ENCODE results near the gene CCDC14.
"Not testable (repeated sequence)": the region's sequence is repeated elsewhere in the genome, so short reads cannot be mapped to it uniquely, and the experiment has no call there.

DNA sequence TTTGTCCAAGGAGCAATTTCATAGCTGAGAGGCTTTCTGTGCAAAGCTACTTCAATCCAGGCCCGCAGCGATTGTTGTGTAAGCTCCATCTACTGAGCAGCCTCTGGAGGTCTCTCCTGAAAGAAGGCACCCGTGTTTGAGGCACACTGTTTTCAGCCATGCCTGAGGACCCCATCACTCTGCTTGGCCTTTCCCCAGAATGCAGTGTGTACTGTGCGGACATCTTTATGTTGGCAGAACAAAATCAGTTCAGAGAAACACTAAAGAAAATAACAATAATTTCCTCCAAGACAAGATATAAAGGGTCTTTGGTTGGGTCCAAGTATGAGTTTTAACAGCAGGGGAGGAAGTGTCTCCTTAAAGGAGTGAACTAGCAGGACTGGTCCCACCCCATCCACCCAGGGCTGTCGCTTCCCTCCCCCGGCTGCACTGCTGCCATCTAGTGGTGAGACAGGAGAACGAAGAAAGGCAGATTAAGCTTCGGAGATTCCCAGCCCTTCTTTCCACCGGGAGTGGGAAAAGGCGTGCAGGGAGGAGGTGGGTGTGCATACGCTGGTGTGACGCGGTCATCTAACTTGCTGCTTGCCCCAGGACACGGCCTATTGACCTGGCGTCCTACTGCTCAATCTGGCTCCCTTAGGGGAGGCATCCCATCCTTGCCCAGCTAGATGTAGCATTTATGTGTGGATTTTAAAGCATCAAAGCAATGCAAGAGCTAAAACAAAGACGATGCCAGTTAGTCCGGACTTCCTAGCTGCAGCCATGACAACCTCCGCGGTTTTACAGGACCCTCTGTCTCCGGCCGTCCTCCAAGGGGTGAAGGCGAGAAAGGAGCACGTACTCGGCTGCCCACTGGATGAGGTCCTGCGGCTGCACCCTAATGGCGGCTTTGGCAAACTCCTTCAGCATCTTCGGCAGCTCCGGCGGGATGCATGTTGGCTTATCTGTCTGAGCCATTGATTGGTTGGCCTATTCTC lies 18.8 kb upstream of the CCDC14 start:
- TF ChIP-seq TCF7 (CRISPR knock-in tag; IDR thresholded peaks at IDR 0.05; ENCODE audit: low read depth); TEAD4 (CRISPR knock-in tag; IDR thresholded peaks at IDR 0.05); NR2C2 (CRISPR knock-in tag; IDR thresholded peaks at IDR 0.05); CREB1 (CRISPR knock-in tag; IDR thresholded peaks at IDR 0.05): not testable (repeated sequence)
- TF ChIP-seq, protein P1, sequence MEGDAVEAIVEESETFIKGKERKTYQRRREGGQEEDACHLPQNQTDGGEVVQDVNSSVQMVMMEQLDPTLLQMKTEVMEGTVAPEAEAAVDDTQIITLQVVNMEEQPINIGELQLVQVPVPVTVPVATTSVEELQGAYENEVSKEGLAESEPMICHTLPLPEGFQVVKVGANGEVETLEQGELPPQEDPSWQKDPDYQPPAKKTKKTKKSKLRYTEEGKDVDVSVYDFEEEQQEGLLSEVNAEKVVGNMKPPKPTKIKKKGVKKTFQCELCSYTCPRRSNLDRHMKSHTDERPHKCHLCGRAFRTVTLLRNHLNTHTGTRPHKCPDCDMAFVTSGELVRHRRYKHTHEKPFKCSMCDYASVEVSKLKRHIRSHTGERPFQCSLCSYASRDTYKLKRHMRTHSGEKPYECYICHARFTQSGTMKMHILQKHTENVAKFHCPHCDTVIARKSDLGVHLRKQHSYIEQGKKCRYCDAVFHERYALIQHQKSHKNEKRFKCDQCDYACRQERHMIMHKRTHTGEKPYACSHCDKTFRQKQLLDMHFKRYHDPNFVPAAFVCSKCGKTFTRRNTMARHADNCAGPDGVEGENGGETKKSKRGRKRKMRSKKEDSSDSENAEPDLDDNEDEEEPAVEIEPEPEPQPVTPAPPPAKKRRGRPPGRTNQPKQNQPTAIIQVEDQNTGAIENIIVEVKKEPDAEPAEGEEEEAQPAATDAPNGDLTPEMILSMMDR (IDR thresholded peaks at IDR 0.05): peak; percentile 55
- TF ChIP-seq, protein P2, sequence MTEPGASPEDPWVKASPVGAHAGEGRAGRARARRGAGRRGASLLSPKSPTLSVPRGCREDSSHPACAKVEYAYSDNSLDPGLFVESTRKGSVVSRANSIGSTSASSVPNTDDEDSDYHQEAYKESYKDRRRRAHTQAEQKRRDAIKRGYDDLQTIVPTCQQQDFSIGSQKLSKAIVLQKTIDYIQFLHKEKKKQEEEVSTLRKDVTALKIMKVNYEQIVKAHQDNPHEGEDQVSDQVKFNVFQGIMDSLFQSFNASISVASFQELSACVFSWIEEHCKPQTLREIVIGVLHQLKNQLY (CRISPR knock-in tag; IDR thresholded peaks at IDR 0.05): not testable (repeated sequence)
- TF ChIP-seq, protein P3, sequence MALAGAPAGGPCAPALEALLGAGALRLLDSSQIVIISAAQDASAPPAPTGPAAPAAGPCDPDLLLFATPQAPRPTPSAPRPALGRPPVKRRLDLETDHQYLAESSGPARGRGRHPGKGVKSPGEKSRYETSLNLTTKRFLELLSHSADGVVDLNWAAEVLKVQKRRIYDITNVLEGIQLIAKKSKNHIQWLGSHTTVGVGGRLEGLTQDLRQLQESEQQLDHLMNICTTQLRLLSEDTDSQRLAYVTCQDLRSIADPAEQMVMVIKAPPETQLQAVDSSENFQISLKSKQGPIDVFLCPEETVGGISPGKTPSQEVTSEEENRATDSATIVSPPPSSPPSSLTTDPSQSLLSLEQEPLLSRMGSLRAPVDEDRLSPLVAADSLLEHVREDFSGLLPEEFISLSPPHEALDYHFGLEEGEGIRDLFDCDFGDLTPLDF (CRISPR knock-in tag; IDR thresholded peaks at IDR 0.05): not testable (repeated sequence)
